ENCODE measurements around the gene KIAA0753. TPM values are rescaled to one million over a fixed set of nuclear protein-coding genes. Genes with fewer than 3 reads are reported as not detected.

Gene KIAA0753
- total and polyA plus RNA-seq, 2 of the 13 experiments (the other 11 are each of a cell fraction or from before 2014, with no cell fraction given): 5.2 to 9.1 TPM

- TF ChIP-seq ZBTB49 (CRISPR knock-in tag; IDR thresholded peaks at IDR 0.05; ENCODE audit: borderline replicate concordance): no peak
- TF ChIP-seq ATF1 (CRISPR knock-in tag; IDR thresholded peaks at IDR 0.05): no peak
- peak; percentile 99 for TF ChIP-seq ZNF225 (CRISPR knock-in tag; IDR thresholded peaks at IDR 0.05)
- peak; percentile 69 for TF ChIP-seq NCOA2 (CRISPR knock-in tag; IDR thresholded peaks at IDR 0.05)
- no peak for TF ChIP-seq TBL1XR1 (IDR thresholded peaks at IDR 0.05; ENCODE audit: borderline replicate concordance, low read length, partially characterized antibody)
- no peak for TF ChIP-seq PLRG1 (conservative IDR thresholded peaks at IDR 0.05)
- no peak for TF ChIP-seq SIX1 (CRISPR knock-in tag; IDR thresholded peaks at IDR 0.05; ENCODE audit: borderline replicate concordance)
- TF ChIP-seq ZNF260 (CRISPR knock-in tag; IDR thresholded peaks at IDR 0.05; ENCODE audit: borderline replicate concordance, low read depth): peak; percentile 95
- 0 out of 2 replicates have a peak, but pooled peaks have one; percentile 27 for TF ChIP-seq SNAPC5 (CRISPR knock-in tag; IDR thresholded peaks at IDR 0.05; ENCODE audit: borderline replicate concordance)
- no peak for TF ChIP-seq PRPF4 (IDR thresholded peaks at IDR 0.05; ENCODE audit: low read depth, low read length, poor library complexity, severe bottlenecking)
- TF ChIP-seq ZNF549 (CRISPR knock-in tag; IDR thresholded peaks at IDR 0.05): no peak
- TF ChIP-seq ZNF12 (CRISPR knock-in tag; IDR thresholded peaks at IDR 0.05): peak; percentile 76; the same call in 1 of the 2 replicates
- TF ChIP-seq AHDC1 (CRISPR knock-in tag; IDR thresholded peaks at IDR 0.05; ENCODE audit: borderline replicate concordance): no peak
- TF ChIP-seq MIER2 (CRISPR knock-in tag; IDR thresholded peaks at IDR 0.05): no peak
- peak; percentile 95 for TF ChIP-seq ZNF839 (CRISPR knock-in tag; IDR thresholded peaks at IDR 0.05; ENCODE audit: borderline replicate concordance)
- no peak for TF ChIP-seq ZNF7 (CRISPR knock-in tag; IDR thresholded peaks at IDR 0.05)
- TF ChIP-seq ZFY (CRISPR knock-in tag; IDR thresholded peaks at IDR 0.05): peak; percentile 91
- TF ChIP-seq ZBTB44 (CRISPR knock-in tag; IDR thresholded peaks at IDR 0.05): peak; percentile 92; the same call in 1 of the 2 replicates
- TF ChIP-seq CENPBD1 (CRISPR knock-in tag; IDR thresholded peaks at IDR 0.05; ENCODE audit: borderline replicate concordance, low read depth): no peak; the same call in 1 of the 2 replicates
- TF ChIP-seq ZSCAN12 (CRISPR knock-in tag; IDR thresholded peaks at IDR 0.05): peak; percentile 92
Measured at GRCh38 chr17:6651919-6652452, 11.5 kb upstream of the KIAA0753 start (continued).
